PFSK-1 (cell line): ENCODE results near the gene HPCA.

Experiments
- POLR2AphosphoS5 ChIP-seq: IDR thresholded peaks from 2 replicates; pipeline ENCODE4 v1.6.1; 2012; ENCODE audit warnings: low read depth, mild to moderate bottlenecking, control low read depth, low read length, moderate library complexity
- TAF1 ChIP-seq: IDR thresholded peaks from 2 replicates; pipeline ENCODE4 v1.6.1; 2012; ENCODE audit warnings: low read length, control low read depth, borderline replicate concordance; ENCODE audit not compliant: insufficient read depth
- TF ChIP-seq, protein P1 (sequence below), 2 experiments: IDR thresholded peaks; 2 replicates each; pipeline versions ENCODE4 v1.6.1 to v1.8.0; 2011 to 2012; ENCODE audit warnings: low read depth in 2 of 2, low read length in 2 of 2, control low read depth in 1 of 2, inconsistent platforms in 1 of 2, mild to moderate bottlenecking in 1 of 2, moderate library complexity in 1 of 2; ENCODE audit not compliant: insufficient read depth in 1 of 2

DNA sequence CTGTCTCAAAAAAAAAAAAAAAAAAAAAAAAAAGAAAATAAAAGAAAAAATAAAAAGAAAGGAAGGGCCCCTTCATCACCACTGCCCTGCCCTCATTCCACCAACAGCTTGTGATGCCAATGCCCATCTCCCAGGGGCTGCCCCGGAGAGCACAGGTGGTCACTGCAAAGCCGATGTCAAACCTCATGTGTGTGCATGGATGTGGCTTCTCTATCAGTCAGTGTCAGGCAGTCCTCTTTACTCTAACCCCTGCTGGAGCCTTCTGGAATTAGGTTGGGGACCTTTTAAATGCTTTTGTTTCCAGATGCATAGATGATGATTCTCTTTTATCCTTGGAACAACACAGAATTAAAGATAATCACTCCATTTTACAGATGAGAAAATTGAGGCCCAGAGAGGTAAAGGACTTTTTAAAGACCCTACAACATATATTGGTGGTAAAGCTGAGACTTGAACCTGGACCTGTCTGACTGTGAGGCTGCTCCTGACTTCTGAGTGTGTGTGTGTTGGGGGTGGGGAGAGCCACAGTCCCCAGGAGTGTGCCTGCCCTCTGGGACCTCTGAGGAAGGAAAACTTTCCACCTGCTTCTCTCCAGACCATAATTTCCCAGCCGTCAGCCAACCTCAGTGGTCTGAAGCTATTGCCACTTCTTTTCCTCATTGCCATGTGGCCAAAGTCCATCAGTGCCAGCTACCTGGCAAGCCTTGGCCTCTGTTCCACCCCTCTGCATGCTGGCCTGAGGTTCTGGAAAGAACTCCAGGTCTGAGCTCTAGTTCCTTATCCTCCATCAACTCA, 17.9 kb downstream of the HPCA start:
- TF ChIP-seq TAF1 (no peak), POLR2AphosphoS5 (no peak)
- TF ChIP-seq, protein P1, sequence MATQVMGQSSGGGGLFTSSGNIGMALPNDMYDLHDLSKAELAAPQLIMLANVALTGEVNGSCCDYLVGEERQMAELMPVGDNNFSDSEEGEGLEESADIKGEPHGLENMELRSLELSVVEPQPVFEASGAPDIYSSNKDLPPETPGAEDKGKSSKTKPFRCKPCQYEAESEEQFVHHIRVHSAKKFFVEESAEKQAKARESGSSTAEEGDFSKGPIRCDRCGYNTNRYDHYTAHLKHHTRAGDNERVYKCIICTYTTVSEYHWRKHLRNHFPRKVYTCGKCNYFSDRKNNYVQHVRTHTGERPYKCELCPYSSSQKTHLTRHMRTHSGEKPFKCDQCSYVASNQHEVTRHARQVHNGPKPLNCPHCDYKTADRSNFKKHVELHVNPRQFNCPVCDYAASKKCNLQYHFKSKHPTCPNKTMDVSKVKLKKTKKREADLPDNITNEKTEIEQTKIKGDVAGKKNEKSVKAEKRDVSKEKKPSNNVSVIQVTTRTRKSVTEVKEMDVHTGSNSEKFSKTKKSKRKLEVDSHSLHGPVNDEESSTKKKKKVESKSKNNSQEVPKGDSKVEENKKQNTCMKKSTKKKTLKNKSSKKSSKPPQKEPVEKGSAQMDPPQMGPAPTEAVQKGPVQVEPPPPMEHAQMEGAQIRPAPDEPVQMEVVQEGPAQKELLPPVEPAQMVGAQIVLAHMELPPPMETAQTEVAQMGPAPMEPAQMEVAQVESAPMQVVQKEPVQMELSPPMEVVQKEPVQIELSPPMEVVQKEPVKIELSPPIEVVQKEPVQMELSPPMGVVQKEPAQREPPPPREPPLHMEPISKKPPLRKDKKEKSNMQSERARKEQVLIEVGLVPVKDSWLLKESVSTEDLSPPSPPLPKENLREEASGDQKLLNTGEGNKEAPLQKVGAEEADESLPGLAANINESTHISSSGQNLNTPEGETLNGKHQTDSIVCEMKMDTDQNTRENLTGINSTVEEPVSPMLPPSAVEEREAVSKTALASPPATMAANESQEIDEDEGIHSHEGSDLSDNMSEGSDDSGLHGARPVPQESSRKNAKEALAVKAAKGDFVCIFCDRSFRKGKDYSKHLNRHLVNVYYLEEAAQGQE (IDR thresholded peaks at IDR 0.05; ENCODE audit: insufficient read depth in 1 of 2, low read depth in 2 of 2, low read length in 2 of 2), result no peak
